Measurements from ENCODE around the gene ADCY9. TPM values are rescaled to one million over a fixed set of nuclear protein-coding genes. Genes with fewer than 3 reads are reported as not detected.
"Not testable (repeated sequence)": the region's sequence is repeated elsewhere in the genome, so short reads cannot be mapped to it uniquely, and the experiment has no call there.

The ADCY9 gene
- total RNA-seq, 1 donor from 2014 or later, result 28.4 TPM

DNA sequence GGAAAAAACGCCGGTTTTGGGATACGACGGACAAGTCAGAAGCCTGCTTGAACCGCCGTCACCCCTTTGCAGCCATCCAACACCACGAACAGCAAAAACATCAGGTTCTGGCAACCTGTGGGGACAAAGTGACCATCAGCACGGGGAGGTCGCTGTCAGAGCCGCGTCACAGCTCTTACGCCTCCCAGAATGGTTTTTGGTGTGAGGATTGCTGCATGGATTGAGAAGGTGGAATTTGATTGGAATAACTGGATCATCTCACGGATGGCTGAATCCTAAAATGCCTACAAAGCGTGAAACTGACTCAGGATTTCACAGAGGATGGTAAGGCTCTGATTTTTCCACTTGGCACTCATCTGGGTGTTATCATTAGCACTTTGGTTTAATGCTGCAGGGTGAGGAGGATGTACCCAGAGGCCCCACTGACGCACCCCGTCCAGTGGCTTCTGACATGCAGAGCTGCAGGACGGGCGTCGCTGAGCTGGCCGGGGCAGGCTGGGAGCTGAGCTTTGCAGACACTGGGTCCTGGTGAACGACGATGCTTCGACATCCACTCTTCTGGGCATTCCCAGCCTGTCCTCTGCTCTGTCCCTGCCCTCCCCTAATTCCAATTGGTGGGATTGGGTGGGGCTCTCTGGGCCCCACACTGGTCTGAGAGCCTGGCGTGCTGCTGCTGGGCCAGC is 162.4 kb downstream of the ADCY9 start:
- DNase-seq (ENCODE audit: low read depth), result no peak

DNA sequence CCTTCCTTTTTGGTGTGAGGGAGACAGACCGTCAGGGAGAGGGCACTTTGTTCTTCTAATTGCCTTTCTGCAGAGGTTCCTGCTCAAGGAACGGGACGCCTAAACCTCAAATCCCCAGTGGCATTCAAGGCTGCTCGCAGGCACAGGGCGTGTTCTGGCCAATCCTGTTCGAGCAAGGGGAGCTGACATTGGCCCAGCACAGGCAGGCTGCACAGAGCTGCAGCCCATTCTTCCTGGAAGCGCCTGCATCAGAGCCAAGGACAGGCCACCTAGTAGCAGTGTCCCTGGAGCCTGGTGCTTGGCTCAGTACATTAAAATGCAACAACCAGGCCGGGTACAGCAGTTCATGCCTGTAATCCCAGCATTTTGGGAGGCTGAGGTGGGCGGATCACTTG is 163.5 kb downstream of the ADCY9 start:
- DNase-seq (ENCODE audit: low read depth), result peak; percentile 66

DNA sequence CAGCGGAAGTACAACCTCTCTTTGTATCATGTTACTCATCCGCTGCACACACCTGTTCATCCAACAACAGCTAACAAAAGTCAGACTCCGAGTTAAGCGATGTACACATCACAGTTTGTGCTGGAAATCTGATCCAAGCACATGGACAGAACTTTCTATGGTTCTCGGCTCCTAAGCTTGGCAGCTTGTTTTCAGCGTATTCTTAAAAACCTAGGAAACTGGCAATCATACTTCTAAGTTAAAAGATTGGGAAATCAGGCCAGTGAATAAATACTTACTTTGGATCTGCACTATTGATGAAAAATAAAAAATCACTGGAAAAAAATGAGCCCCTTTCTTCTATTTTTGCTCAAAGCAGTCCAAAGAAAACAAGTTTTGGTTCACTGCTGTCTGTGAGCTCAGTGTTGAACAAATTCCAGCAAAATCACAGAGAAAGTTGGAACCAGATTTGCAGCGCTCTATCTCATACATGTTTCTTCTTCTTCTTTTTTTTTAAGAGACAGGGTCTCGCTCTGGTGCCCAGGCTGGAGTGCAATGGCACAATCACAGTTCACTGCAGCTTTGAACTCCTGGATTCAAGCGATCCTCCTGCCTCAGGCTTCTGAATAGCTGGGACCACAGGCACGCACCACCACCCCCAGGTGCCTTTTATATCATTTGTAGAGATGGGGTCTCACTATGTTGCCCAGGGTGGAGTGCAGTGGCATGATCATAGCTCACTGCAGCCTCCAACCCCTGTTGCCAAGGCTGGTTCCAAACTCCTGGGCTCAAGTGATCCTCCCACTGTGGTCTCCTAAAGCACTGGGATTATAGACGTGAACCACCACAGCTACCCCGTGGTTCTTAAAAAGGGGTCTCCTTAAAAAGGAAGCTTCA is 164.1 kb downstream of the ADCY9 start:
- DNase-seq (ENCODE audit: low read depth), result peak; percentile 80

DNA sequence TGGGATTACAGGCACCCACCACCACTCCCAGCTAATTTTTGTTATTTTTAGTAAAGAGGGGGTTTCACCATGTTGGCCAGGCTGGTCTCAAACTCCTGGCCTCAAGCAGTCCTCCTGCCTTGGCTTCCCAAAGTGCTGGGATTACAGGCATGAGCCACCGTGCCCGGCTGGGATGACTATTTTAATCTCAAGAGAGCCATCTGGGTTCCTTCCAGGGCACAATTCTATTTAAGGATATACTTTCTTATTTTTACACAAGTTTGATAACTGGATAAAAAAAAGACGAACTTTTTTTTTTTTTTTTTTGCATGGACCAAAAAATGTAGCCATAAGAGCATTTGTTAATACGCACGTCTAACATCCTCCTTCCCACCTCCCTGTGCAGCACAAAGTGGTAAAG is 164.9 kb downstream of the ADCY9 start:
- DNase-seq (ENCODE audit: low read depth), result not testable (repeated sequence)

DNA sequence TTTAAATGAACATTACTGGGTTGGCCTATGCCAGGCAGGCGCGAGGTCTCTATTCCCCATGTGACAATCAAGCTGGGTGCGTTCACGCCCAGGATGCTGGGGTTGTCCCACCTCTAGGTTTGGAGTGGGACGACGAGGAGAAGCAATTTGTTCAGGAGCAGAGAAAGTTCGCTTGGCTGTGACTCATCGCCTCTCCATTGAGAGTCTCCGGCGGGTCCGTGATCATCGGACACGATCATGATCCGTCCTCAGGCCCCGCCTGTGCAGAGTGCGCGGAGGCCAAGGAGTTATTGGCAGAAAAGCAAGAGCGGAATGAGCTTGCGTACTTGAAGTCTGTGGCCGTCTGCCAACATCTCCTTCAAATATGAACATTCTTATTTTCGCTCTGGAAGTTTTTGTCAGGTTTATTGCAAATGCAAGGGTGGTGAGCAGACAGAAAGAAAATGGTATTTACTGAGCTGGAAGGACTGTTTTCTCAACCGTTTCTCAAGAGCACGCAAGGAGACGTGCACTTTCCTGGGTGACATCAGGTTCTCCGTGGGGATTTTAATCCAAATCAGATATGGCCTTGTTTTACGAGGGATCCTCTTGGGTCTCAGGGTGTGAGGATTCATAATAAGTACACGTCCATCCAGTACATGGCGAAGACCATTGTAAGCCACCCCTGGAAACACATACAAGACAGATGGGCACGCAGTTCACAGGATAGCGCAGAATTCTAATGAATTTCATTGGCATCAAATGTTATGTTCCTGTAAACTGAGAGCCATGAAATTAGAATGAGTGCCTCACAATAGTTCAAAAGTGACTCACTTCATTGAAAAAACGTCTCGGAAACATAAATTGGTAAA is 165.7 kb downstream of the ADCY9 start:
- peak; percentile 94 for DNase-seq (ENCODE audit: low read depth)

DNA sequence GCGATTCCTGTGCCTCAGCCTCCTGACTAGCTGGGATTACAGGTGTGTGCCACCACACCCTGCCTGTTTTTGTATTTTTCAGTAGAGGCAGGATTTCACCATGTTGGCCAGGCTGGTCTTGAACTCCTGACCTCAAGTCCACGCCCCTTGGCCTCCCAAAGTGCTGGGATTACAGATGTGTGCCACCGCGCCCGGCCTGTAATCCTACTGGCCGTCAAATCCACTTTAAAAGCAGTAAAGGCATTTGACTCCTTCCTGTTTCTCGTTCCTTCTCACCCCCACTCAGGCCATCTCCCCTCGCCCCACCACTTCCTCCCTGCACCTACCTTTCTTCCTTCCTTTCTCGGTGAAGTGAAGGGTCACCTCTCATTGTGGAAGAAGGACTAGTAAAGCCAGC is 166.3 kb downstream of the ADCY9 start:
- DNase-seq (ENCODE audit: low read depth), result no peak

DNA sequence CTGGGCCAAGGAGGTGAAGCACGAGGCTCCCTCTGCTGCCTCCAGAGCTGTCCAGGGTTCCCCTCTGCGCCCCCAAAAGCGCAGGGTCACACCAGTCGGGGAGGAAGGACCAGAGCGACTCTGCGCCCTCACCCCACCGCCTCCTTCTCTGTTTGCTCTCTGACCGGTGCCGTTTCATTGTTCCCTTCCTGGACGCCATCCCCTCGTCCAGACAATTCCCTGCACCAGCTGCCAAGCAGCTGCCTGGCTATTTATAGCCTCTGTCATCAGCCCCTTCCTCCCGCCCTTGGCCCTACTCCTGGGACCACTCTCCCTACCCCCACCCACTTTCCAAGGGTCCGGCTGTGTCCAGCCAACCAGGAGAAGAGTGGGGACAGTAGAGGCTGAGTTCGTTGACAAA is 167.0 kb downstream of the ADCY9 start:
- DNase-seq (ENCODE audit: low read depth), result peak; percentile 86

DNA sequence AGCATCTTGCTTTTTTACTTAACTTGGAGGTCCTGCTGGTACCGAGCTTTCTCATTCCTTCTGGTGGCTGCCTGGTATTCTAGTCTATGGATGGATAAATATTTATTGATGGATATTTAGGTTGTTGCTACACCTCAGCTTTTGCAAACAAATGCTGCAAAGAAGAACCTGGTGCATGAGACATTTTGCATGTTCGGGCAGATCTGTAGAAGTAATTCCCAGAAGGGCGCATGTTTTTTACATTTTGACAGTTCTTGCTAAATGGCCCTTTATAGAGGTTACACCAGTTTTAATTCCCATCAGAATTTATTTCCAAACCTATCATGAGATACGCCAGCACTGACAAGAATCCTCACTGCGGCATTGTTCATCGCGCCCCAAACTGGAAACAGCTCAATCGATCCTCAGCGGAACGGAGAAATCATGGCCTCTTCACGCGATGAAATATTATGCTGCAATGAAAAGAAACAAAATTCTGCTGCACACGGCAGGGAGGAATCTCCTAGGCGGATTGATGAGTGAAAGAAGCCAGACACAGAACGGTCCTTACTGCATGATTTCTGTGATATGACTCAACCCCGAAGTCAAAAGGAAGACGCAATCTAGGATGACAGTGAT is 167.8 kb downstream of the ADCY9 start:
- DNase-seq (ENCODE audit: low read depth), result no peak

DNA sequence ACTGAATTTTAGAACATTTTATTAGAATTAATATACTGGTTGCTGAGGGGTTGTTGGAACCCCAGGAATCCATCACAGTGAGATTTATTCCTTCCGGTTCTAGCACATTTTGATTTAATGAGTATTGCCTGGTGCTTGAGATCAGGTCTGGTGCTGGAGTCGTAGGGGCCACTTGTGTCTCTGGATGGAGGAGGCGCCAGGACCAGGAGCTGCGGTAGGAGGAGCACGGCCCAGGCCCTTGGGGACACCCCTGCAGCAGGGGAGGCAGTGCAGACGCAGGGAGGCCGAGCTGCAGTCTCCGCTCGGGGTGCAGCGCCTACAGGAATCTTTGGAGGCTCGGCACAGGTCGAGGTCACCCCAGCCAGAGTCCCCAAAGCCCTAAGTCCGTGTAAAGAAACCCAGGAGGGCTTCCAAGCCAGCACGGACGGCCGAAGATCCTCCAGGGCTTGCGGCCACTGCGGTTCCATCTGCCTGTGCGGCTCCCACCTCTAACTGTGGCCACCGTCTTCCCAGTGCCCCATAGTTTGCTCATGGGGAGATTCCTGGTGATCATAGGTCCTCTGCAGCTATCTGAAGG is 169.6 kb downstream of the ADCY9 start:
- DNase-seq (ENCODE audit: low read depth), result no peak

DNA sequence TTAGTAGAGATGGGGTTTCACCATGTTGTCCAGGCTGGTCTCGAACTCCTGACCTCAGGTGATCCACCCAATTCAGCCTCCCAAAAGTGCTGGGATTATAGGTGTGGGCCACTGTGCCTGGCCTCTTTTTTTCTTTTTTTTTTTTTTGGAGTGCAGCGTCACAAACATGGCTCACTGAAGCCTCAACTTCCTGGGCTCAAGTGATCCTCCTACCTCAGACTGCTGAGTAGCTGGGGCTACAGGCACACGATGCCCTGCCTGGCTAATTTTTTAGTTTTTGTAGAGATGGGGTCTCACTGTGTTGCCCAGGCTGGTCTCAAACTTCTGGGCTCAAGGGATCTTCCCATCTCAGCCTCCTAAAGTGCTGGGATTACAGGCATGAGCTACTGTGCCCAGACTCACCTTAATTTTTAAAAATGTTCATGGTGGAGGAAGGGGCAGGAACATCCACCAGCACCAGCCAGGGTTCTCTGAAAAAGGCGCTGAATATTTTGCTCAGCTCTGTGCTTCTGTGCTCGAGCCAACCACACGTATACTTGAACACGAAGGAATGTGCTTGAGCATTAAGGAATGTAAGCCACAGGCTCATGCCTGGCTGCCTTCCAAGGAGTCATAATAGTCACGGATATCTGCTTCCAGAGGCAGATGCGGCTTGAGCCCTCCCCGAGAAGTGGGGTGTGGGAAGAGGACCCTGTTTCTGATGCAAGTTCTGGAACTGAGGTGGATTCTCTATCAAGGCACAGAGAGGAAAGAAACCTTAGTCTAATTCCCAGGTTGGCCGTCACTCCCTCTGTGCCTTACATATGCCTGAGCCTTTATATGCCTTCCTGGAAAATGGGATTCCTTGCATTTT is 170.3 kb downstream of the ADCY9 start:
- peak; percentile 97 for DNase-seq (ENCODE audit: low read depth)

DNA sequence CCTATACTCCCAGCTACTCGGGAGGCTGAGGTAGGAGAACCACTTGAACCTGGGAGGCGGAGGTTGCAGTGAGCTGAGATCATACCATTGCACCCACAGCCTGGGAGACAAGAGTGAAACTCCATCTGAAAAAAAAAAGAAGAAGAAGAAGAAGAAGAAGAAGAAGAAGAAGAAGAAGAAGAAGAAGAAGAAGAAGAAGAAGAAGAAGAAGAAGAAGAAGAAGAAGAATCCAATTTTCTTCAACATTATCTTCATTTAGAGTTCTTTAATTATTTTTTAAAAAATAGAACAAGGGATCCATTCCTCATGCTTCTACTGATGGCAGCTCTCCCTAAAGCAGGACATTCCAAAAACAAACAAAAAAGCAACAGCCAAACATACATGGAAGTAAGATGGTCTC is 171.8 kb downstream of the ADCY9 start:
- not testable (repeated sequence) for DNase-seq (ENCODE audit: low read depth)

DNA sequence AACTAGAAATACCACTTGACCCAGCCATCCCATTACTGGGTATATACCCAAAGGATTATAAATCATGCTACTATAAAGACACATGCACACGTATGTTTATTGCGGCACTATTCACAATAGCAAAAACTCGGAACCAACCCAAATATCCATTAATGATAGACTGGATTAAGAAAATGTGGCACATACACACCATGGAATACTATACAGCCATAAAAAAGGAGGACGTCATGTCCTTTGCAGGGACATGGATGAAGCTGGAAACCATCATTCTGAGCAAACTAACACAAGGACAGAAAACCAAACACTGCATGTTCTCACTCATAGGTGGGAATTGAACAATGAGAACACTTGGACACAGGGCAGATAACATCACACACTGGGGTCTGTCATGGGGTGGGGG is 174.1 kb downstream of the ADCY9 start:
- not testable (repeated sequence) for DNase-seq (ENCODE audit: low read depth)

DNA sequence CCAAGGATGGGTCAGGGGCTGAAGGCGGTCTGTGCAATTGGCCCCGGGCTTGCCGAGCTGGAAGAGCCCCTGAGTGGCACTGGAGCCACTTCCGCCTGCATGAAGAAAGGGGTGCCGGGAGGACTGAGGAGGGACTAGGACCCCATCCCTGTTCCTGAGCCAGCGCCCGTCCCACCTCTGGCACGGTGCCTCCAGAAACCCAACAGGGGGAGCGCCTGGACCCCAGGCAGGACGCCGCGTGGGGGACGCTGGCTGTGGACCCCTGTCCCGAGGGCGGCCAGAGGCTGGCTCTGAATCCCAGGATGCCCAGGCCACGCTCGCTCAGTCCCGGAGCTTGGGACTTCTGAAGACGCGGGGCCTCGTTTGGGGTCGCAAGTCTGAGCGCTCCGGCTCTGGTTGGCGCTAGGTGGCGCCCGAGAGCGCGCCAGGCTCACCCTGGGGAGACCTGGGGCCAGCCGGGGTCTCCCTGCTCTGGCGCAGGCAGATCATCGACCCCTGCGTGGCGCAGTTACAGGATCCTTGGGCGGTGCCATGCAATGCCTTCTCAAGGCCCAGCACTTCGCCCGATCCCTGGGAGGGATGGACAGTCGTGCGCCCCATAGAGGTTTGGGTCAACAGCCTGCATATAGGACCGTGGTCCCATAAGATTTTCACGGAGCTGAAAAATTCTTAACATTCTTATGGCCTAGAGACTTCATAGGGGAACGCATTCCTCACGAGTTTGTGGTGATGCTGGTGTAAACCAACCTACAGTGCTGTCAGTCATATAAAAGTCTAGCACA is 177.2 kb downstream of the ADCY9 start:
- peak; percentile 78 for DNase-seq (ENCODE audit: low read depth)

DNA sequence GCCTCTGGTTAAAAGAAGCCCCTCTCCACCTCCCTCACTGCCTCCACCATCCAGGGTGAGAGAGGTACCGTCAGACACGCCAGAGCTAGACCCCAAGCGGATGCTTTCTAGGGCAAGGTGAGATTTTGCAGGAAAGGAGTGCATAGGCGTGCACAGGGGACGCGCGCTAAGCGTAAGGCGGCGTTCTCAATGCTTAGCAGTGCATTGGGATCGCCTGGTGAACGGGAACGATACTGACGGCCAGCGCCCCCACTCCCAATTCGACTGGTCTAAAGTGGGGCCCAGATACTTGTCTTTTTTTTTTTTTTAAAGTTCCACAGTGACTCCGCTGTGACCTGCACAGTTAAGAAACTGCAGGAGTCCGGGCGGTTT is 177.8 kb downstream of the ADCY9 start:
- DNase-seq (ENCODE audit: low read depth), result no peak

DNA sequence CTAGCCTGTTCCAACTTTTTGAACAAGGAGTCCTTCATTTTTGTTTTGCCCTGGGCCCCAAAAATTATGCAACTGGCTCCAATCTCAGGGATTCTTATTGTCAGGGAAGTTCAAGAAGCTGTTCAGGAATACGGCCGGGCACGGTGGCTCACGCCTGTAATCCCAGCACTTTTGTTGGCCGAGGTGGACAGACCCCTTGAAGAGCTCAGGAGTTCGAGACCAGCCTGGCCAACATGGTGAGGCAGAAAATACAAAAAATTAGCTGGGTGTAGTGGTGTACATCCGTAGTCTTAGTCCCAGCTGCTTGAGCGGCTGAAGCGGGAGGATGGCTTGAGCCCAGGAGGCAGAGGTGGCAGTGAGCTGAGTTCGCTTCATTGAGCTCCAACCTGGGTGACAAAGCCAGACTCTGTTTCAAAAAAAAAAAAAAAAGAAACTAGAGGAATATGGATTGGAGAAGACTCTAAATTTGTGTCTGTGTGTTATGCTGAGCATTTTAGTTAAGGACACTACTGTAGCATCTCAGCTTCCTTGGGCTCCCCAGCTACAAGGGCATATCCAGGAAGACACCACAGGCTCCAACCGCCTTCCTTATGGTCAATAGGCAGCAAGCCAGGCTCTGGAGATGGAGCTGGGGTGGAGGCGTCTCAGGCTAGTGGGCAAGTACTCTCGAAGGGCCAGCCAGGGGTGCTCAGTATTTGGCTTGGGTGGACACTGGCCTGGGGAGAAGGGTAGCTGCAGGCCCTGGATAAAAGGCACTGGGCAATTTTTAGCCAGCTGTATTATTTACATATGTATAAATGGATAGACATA is 179.0 kb downstream of the ADCY9 start:
- DNase-seq (ENCODE audit: low read depth), result no peak

DNA sequence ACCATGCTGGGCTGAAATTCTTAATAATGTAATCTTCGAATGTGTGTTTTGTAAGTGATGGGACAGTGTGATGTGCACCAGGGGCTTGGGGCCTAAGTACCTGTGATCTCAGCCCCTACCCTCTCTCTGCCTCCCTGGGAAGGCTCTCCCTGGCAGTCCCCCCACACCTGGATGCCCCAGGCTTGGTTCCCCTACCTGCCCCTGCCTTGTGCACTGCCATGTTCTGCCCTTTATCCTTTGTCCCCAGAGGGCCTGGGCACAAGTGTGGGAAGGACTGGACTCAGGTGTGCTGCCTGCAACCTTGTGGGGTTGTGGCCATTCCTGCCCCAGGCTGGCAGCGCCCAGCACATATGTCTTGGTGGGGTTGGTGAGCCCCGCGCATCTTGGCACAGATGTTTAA is 180.3 kb downstream of the ADCY9 start:
- DNase-seq (ENCODE audit: low read depth), result no peak

DNA sequence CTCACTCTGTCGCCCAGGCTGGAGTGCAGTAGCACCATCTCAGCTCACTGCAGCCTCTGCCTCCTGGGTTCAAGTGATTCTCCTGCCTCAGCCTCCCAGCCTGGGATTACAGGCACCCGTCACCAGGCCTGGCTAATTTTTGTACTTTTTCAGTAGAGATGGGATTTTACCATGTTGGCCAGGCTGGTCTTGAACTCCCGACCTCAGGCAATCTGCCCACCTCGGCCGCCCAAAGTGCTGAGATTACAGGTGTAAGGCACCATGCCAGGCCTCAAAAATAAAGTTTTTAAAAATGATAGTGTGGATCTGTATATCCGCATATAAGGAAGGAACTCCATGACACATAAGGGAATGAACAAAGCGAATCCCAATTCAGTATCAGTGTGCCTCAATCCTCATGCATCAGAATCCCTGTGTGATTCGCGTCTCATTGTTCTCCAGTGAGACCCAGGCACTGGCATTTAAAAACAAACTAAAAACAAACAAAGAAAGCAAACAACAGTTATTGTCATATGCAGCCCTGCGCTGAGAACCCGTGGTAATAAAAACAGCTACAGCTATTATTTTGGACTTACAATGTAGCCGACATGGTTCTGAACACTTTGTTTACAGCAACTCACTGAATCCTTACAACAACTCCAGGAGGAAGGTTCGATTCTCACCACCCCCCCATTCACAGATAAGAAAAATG is 181.6 kb downstream of the ADCY9 start:
- no peak for DNase-seq (ENCODE audit: low read depth)

DNA sequence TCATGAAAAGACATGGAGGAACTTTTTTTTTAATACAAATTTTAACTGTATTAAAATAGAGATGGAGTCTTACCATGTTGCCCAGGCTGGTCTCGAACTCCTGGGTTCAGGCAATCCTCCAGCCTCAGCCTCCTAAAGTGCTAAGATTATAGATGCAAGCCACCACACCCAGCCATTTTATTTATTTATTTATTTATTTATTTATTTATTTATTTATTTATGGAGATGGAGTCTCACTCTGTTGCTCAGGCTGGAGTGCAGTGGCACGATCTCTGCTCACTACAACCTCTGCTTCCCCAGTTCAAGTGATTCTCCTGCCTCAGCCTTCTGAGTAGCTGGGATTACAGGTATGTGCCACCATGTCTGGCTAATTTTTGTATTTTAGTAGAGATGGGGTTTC is 189.1 kb downstream of the ADCY9 start:
- DNase-seq (ENCODE audit: low read depth), result not testable (repeated sequence)
